T-helper 1 cell (primary cell): ENCODE data around the gene PMVK.
A peak's percentile ranks its signal among the peaks of the same experiment; 100 is the strongest.

Experiments
- DNase-seq, 5 donors: peaks; one replicate each; pipeline ENCODE4 v3.0.0-alpha.2; 2012 to 2020

The PMVK gene

DNA sequence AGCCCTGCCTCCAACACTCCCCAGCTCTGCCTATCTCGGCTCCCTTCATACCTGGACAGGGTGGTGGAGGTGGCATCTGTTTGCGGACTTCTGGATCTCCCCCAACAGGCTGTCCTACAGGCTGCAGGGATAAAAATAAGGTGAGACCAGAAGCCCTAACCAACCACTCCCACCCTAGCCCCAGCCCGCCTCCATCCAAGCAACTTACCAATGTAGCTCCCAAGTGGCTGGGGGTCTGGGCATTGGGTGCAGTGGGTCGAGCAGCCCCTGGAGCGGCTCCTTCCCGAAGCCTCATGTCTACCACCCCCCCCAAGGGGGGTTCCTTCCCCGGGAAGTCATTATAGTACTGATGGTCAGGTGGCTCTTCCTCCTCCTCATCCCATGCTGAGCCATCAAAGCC, 29.6 kb upstream of the PMVK start:
- DNase-seq = no peak

DNA sequence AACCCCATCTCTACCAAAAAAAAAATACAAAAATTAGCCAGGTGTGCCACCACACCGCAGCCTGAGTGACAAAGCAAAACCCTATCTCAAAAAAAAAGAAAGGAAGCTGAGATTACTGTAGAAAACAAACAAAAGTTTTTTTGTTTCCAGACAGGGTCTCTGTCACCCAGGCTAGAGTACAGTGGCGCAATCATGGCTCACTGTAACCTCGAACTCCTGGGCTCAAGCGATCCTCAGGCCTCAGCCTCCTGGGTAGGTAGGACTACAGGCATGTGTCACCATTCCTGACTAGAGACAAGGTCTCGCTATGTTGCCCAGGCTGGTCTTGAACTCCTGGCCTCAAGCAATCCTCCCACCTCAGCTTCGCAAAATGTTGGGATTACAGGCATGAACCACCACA, 27.8 kb upstream of the PMVK start:
- DNase-seq = no peak

DNA sequence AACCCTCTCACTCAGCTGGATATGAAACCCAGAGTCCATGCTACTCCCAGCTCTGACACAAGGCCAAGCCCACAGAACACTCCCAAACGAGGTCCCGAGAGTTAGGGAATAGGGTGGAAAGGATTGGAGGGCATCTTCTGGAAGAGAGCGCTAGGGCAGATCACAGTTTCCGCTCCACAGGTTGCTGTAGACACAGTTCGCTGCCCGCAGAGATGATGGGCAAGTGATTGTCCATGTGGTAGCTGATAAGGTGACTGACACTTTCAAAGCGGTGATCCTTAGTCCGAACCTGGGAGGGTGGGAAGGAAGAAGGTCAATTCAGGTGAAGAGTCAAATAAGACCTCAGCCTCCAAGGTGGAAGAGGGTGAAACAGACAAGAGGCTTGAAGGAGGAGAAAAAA, 27.1 kb upstream of the PMVK start:
- DNase-seq = no peak

DNA sequence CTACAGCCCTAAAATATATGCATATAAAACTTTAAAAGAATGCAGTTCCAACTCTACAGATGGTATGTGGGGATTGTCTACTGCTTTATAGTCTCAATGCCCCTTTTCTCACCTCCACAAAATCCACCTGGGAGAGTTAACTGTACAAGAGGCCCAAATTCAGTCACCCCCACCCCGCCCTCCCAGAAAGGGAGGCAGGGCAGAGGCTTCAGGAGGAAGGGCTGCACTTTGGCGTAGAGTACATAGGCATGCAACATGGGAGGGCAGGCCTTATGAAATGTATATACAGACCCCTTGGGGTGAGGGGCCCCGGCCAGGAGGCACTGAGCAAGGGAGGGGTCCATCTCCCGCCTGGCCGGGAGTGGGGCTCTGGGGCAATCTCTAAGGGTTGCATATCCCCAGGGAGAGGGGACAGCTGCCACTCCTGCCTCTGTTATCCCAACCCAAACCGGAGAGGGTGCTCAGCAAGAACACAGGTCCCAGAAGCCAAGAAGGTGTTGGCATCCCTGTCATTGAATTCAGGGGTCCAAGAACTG, 26.3 kb upstream of the PMVK start:
- DNase-seq = no peak

DNA sequence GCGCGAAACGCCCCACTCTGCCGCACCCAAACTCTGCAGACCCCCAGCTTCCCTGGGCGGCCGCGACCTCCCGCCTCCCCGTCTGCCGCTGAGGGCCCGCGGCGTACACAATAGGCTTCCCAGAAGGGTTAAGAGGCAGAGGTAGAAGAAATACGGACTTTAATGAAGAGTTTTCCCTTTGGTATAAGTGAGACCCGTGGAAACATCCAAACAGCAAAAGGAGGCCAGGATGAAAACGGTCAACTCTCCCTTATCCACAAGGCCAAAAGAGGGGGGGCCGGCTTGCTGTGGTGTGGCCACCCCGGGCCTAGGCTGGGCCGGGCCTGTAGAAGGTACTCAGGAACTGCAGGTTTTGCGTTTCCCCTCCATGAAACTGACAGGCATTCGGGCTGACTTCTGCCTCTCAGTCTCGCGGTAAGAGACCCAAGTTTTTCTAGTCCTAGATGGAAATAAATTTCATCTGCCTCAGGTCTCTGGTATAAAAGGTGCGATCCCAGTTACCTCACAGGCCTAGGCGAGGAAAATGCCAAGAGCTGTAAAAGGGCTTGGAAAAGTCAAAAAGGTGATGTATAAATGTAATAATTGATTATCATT, 25.7 kb upstream of the PMVK start:
- DNase-seq = no peak

DNA sequence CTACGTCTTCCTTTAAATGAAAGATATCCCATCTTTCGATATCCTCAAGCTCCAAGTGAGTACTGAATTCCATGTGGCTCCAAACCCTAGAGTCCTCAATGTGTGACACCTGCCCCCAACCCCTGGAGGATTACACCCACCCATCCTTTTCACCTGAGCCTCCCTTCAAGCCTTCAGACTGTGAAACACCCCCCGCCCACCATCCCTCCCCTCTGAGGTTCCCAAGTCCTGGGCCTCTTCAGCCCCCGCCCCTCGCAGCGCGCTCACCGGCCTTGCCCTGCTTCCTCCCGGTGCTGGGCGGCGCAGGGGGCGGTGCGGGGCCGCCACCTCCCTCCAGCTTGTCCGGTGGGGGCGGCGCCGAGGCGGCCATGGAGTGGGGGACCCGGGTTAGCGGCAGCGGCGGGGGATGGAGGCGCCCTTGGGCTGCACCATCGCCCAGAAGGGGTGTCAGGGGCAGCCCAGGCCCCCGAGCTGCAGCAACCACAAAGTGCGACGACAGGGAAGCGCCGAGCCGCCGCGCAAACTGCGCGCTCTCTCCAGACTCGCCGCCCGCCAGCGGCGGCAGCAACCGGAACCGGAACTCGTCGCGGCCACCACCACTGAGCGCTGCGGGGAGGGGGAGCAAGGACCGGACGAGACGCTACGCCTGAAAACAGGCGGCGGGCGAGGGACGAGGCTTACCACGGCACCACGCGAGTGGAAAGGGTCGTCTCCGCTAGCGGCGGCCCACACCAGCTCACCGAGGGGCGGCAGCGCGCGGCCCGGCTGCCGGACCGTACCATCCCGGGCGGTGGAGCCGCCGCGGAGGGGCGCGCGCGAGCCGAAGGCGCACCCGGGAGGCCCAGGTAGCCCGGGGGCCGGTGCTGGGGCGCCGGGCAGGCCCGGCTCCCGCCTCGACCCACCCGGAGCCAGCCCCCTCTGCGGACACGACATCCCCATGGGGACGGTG, 25.0 kb upstream of the PMVK start, which contains the start of gene PYGO2:
Gene PYGO2 (minus strand): TSS at position 576 of the 949 bp plus-strand sequence. CDS start 206 bp downstream, at position 370.
- peak; percentile 72 to 85 (median 76) for DNase-seq

DNA sequence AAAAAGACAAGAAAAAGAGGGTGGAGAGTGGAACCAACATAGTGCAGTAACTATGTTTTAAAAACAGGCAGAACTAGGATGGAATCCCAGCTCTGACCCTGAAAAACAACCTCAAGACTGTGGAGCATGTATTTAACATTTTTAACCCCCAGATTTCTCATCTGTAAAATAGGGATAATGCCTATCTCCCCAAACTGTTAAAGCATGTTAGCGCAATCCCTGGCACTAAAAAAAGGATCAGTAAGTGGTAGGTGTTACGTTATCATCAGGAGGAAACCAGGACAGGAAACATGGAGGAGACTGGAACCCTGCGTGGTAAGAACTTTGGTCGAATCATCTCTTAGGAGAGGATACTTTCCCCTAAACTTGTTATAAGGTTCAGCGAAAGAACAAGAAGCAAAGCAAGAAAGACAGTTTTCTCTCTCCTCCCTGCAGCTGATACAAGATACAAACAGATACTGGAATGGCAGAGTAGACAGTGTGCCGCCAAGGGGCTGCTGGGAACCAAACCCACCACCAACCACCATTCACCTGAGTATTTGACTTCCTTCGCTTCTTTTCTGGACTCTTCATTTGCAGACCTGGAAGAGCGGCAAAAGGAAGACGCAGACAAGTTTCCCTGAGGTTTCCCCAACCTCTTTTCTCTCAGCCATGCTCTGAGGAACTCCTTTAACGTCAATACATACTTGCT, 24.1 kb upstream of the PMVK start:
- DNase-seq = no peak

DNA sequence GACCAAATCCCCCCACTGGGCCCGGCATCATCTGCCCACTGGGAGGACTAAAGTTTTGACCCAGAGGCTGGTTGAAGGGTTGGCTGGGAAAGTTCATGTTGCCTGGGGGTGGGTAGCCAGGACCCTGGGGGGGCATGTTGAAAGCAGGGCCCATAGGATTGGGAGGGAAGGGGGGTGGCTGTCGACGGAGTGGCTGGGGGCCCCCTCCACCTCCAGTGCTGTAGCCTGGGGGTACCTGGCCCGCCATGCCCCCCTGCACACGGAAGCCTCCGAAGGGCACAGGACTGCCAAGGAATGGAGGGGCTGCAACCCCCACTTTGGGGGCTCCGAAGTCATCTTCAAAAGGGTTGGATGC, 22.9 kb upstream of the PMVK start:
- no peak for DNase-seq

DNA sequence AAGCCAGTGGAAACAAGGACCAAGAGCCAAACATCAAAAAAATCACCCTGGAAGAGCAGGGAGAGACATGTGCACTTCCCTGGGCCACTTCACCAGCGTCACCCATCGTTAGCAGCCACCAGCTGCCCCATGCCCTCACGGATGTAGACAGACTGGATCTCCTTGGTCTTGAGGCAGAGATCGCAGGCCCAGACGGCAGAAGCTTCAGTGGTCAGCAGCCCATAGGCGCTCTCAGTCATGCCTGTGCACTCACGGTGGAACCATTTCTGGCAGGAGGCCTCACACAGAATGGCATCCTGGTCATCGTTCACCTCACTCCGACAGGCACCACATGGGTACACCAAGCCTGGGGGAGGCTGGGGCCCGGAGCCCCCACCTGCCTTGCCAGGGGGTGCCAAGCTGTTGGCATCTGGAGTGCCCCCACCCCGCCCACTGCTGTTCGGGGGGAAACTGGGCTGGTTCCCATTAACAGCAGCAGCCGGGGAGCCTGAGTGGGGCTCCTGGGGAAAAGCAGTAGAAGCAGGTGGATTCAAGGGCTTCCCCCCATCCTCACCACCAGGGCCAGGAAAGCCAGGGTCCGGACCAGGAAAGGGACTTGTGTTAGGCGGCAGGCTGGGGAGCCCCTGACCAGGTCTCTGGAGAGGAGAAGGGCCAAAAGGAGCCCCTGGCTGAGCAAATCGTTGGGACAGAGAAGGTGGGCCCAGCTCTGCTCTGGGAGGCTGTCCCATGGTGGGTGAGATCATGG, 22.3 kb upstream of the PMVK start:
- no peak for DNase-seq

DNA sequence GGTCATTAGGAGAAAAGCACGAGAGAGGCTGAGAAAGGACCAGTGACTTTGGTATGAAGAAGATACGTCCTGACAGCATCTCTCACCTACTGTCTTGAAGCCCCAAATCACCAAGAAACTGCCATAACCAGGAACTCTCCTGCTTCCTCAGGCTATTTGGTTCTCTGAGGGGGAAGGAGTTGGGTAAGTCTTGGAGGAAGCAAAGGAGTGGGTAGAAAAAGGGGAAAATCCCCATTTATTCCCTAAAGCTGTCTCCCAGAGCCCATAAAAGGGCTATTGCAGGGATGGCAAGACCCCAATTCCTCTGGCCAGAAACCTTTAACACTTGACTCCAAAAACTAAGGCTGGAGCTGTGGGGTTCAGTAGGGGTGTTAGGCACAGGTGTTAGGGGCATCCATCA, 21.5 kb upstream of the PMVK start:
- DNase-seq = no peak

DNA sequence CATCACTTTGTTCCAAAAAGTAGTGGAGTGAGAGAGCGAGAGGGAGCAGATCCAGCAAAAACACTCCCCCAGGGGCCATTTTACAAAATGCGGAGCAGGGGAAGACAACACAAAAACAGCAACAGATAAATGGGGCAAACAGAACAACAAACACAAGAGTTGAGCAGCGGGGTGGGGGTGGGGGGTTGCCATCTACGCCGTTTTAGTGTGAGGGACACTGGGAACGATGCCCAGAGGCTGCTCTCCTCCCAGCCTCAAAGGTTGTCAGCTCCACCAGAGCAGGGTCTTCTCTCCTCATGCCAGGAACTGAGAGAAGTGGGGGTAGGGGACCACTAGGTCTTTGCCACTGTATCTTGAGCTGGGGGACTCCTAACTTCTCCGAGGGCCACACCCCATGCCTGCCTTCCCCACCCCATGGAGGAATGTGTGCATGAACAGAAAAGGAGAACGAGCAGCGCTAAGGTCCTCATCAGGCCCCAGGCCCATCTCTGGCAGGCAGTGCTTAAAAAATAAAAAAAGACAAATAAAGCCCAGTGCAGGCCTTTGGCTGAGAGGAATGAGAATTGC, 20.7 kb upstream of the PMVK start:
- DNase-seq = no peak

DNA sequence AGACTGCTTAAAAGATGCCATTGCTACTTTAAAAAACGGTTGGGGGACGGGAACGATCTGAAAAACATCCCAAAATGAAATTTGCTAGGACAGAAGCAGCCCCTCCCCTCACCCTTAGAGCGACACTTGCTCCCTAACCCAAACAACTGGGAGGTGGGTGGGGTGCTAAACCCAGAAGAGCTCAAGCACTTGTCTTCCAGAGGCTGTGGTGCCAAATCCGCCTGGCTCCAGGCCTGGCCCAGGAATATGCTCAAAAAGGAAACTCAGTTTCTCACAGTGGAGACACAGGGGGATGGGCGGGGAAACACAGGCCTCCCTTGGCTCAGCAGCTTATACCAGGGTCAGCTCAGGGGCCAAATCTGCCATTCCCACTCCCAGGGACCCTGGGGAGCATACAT, 20.0 kb upstream of the PMVK start:
- no peak for DNase-seq

DNA sequence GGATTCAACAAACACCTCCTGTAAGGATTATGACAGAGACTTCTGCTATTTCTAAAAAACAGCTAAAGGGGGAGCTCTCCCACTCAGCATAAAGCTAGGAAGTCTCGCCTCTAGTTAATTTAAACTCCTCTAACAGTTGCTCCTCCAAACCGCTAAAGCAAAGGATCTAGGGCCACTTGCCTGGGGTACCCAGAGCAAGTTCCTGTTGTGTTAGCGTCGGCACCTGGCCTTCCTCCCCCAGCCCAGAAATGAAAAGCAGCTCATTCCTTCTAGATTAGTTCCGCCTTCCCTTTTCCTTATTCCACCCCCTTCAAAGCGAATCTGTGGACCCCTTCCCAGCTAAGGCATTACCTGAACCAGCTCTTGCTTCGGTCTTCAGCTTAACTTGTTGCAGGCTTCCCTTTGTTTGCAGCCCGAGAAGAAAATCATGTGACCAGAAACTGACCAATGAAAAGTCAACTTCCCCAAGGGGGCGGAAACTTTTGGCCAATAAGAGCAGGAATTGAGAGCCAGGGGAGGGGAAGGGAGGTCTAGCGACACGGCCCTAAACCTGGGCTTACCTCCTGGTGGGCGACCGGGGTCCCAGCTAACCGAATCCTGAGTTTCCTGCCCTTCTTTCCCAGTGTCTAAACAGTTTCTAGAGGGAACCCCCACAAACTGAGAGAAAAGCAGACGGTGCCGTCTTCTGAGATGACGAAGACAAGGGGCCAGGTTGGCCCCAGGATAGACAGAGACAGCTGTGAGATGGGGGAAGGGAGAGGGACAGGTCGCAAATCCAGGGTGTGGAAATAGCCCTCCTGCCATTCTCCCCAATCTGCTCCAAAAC, 19.4 kb upstream of the PMVK start, which contains the start of gene PBXIP1:
Gene PBXIP1 (minus strand): TSS at position 382 of the 826 bp plus-strand sequence. CDS start 2,378 bp downstream, outside the sequence.
- DNase-seq = peak; percentile 61 to 89 (median 71)

DNA sequence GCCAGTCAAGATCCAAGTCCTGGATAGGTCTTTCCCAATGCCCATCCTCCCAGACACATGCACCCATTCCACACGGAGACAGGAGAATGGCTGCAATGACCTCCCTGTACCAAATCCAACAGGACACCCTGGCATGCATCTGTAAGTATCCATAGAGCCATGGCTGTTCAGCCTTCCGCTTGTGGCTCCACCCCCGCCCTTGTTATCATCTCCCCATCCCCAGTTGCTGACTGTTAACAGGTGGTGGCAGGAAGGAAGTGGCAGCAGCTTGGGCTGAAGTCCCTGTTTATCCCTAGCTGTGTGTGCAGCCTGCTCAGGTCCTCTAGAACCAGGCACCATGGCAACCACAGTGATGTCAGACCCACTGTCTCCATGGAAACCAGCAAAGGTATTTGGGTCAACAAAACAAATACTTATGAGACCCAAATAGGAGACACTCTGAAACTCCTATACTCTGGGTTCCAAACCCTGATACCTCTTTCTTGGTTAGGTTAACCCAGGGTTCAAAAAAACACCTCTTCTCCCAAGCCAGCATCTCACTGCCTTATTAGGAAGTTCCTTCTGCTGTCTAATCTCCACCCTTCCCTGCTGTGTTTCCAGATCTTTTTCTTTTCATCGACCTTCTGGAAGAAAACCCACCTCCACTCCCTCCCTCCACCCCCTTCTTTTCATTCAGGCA, 18.7 kb upstream of the PMVK start:
- peak; percentile 88 to 97 (median 95) for DNase-seq

DNA sequence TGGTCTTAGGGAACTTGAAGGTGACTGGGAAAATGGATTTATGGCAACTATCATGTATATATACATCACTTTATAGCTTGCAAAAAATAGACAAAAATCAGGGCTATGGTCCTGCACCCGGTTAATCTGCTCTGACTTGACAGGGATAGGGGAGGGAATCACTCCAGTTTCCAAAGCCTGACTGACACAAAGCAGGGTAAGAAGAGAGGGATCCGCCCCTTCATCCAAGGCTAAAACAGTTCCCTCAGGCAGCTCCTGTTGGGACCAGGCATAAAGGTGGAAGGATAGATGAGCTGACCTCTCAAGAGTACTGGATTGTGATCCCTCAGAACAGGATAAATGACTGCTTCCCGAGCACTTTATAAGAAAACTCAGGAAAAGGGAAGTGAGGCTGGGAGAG, 18.0 kb upstream of the PMVK start:
- no peak for DNase-seq

DNA sequence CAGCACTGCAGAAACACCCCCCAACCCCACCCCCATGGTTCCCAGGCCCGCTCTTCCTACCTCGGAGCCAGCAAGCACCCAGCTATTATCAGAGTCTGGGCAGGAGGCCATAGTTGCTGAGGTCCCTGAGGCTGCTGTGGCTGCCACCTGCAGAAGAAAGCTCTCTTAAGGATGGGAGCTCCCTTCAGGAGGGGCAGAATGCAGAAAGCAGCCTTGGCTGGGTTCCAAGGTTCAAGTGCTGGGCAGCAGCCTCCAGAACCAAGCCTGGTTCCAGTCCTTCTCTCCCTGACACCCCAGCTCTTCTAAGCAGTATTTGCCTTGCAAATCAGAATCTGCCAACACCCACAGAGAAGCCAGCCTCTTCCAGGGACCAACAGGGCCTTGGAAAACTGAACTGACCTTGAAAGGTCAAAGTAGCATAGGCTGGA, 17.1 kb upstream of the PMVK start:
- DNase-seq = no peak

DNA sequence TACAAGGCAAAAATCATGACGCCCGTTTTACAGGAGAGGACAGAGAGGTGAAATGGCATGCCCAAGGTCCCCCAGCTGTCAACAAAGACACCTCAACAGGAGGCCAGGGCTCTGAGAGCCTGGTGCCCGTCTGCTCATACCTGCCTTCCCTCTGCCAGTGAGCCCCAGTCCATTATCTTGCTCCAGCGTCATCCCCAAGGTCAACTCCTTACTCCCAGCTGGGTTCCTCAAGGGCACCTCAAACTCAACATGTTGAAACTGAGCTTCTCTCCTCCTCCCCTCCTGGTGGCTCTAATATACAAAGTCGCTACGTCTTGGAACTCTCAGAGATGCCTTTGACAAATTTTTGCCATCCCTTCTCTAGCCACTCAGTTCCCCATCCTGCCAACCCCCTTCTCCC, 16.1 kb upstream of the PMVK start:
- DNase-seq = no peak

DNA sequence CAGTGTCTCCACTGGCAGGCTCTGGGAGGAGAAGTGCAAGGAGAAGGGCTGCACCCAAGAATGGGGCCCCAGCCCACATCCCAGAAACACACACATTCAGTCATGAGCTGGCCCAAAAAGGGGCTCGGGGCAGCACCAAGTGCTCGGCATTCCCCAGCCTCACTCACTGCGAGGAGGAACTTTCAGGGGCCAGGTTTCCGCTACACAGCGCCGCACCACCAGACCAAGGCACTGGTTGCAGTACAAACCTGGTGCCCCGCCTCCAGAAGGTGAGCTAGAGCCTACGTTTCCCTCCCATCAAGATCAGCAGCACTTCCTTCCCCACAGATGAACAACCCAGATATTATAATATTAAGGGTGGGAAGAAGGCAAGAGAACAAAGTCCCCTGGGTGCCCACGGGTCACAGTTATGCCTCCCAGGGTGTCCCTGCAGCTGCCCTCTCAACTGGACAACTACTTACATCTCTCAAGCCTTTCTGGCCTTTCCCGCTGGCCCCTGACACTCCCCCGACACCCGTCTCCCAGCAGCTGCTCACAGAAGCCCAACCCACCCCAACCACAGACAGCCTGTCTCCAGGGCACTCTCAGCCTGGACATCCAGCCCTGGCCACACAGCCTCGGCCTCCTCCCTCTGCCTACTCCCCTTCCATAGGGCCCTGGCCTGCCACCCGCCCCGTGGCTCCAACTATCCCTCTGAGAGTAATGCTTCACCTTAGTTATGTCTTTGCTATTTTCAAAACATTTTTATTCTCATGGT, 15.6 kb upstream of the PMVK start:
- peak; percentile 50 to 71 (median 59) for DNase-seq

DNA sequence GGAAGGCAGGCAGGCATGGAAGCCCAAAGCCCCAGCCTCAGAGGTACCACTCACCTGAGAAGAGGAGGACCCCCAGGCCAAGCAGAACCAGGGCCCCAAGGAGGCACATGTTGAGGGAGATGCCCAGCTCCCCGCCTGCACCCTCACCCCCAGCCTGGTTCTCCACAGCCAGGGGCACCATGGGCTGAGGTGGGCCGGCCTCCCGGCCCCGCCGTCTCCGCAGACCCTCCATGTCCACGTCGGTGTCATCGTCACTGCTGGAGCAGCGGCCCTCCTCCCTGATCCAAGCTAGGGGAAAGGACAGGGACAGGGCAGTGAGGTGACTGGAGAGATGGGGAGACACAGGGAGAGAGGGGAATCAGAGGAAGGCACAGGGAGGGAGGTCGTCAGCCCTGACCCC, 11.6 kb upstream of the PMVK start:
- DNase-seq = no peak
